HG03139 (cell line): Measurements from ENCODE around the gene NTM.
"Not testable (repeated sequence)": the region's sequence is repeated elsewhere in the genome, so short reads cannot be mapped to it uniquely, and the experiment has no call there.

Experiments used
- ATAC-seq: cut with Tn5 transposase; IDR thresholded peaks from one replicate; pipeline ENCODE4 v1.9.1; 2021; ENCODE audit not compliant: unreplicated experiment

NTM gene

DNA sequence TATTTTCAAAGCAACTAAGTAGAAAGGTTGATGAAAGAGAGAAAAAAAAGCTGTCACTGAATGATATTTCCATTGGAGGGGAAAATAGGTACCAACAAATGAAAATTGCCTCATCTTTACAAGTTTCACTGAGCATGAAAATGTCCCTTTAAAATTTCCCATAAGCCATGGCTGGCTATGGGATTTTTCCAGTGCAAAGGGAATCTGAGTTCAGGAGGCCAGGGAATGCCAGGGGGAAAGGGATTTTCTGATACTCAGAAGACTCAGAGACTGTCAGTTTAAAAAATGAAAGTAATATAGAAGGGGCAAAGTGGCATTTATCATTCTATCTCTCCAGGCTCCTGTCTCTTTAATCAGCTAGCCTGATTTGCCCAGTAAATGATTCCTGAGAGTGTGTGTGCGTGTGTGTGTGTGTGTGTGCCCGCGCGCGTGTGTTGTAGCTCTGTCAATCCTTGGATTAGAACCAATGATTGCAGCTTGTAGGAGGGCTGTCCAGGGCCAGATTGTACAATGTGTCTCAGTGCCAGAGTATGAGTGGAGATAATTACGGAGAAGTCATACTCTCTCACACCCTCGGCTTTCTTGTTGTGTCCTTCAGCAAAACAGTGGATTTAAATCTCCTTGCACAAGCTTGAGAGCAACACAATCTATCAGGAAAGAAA, at the start of gene NTM:
Gene NTM (plus strand): TSS at position 526 of the 662 bp plus-strand sequence.
- ATAC-seq = no peak

DNA sequence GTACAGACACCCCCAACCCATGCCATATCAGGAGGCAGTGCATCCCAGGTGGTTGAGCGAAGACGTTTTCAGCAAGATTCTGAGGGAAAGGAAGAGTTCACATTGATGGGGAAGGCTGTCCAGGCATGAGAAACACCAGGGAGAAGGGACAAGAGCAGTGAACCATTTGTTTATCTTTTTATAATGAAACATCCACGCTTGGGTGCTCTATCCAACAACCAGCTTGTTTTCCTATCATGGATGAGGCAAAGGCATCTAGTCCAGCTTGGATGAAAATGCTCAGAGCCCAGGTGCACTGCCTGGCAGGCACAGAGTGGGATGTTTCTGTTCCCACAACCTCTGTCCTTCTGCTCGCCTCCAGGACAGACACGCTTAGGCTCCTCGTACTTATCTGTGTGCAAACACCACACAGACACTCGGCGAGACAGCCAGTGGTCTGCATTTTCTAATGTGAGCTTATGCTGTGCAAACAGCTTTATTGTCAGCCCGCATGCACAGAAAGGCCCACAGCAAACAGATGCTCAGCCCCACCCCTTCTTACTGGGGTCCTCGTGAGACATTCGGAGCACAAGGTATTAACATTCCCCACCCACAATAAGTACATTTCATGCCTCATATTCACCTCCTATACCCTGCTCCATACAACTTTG, 45.4 kb upstream of the NTM start:
- ATAC-seq = no peak

DNA sequence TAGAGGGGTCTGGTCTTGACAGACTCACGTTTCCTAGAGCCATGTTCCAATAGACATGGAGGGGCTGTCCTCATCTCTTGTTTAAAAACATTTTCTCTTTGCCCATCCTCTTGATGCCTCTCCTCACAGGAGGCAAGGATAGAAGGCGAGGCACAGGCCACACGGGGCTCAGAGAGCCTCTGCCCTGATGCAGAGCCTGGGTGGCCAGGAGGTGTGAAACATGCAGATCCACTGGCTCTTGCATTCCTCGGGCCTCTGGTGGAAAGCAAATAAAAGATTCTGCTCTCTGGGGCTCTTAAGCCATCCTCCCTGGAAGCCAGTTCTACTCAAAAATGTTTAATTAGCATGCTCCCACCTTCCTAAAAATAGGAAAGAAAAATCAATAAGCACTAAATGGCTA, 43.6 kb upstream of the NTM start:
- no peak for ATAC-seq

DNA sequence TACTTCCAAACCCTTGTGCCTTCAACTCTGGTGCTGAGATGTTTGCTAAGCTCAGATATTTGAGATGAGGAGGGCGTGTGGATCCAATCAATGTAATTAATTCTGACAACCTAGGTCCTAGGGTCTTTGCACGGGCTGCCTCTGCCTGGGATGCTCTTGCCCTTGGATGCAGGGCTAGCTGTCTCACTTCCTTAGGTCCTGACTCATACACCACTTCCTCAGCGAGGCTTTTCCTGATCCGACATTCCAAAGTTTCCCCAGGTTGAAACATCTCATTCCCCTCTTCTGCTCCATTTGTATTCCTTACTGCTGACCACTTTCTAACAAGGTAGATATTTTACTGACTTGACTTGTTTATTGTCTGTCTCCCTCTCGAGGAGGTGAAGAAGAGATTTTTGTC, 43.0 kb upstream of the NTM start:
- no peak for ATAC-seq

GRCh38 chr11:131328843-131329242, 41.6 kb upstream of the NTM start:
- ATAC-seq = no peak

GRCh38 chr11:131331010-131331409, 39.4 kb upstream of the NTM start:
- no peak for ATAC-seq

- no peak for ATAC-seq
Observed at GRCh38 chr11:131331546-131331945, 38.9 kb upstream of the NTM start.

GRCh38 chr11:131334601-131335000, 35.8 kb upstream of the NTM start:
- no peak for ATAC-seq

DNA sequence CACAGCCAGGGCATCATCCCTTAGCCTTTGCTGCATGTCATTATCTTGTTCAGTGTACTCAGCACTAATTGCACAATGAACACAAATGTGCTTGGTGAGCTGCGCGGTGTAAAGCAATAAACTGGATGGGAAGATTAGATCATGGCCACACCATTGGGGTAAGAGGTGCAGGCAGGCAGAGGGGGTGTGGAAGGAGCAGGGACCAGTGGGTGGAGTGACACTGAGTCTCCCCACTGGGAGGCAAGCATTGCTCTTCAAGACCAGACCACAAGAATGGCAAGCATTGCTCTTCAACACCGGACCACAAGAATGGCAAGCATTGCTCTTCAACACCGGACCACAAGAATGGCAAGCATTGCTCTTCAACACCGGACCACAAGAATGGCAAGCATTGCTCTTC, 28.5 kb upstream of the NTM start:
- ATAC-seq = not testable (repeated sequence)

GRCh38 chr11:131342442-131342841, 28.0 kb upstream of the NTM start:
- not testable (repeated sequence) for ATAC-seq

DNA sequence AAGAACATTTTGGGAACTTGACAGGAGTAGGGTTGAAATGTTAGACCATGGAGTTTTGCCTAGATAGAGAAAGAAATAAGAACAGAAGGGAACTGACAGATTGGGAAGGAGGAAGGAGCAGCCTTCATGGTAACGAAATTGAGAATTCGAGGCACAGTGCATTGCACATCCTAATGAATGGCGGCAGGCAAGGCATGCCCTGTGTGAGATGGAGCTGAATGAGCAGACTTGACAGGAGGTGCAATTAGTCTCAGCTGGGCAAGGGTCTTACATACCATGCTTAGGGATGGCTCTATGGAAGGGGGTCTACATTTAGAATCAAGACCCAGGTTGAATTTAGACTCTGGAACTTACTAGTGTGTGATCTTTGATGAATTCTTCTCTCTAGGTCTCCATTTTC, 25.0 kb upstream of the NTM start:
- ATAC-seq = no peak

DNA sequence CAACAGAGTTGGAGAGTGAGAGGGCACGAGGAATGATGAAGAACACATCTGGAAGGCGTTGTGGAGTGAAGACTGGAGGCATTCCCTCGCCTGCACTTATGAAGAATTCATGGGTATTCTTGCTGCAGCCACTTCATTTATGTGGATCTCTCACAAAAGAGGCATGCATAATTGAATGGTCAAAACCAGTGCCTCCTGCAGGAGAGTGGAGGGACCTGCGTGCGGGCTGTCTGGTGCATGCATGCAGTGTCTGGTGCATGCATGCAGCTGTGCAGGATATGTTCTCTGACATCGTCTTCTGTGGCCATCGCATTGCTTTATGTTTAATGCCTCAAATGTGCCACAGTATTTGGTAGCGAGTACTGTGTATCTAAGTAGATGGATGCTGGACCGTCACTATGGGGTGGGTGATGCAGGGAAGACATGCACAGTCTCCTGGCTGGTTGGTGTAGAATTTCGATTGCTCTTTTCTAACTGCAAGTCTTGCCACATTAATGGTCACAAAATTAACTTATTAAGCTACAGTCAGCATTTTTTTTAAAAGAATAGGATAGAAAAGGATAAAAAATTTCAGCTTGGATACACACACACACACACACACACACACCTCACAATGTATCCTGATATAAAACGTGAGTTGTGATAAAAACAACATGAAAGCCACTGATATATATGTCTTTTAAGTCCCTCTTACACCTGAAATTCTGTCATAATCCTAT, 20.9 kb upstream of the NTM start:
- no peak for ATAC-seq

DNA sequence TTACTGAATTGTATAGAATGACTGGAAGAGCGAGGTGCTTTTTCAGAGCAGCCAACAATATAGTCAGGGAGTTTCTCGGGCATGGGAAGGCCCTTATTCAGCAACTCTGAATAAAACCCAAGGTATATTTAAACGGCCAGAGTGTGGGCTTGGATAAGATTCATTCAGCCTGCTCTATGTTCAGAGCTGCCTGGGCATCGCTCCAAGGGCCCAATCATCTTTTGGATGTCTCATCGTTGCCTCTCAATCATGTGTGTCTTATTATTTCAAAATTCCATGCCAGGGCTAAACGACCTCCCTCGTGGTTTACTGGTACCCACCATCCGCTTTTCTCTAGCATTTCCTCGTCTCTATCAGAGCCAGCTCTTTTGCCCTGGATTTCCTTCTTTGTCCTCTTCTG, 19.5 kb upstream of the NTM start:
- no peak for ATAC-seq

DNA sequence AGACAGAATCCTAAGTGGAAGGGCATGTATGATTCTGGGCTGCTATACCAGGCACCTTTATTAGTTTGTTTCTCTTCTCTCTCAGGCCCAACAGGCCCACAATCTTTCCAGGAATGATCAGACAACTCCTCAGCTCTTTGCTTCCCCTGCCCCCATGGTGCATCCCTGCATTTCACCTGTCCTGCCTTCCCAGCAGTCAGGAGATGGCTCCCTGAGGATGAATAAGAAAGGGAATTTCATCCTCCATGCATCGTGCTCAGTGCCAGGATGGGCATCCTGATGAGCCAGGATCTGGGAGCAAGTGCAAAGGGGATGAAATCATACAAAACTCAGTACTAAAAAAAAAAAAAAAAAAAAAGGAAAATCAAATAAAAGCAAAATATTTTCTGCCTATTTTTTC, 18.6 kb upstream of the NTM start:
- no peak for ATAC-seq

- no peak for ATAC-seq
Observed at GRCh38 chr11:131353766-131354165, 16.6 kb upstream of the NTM start.

DNA sequence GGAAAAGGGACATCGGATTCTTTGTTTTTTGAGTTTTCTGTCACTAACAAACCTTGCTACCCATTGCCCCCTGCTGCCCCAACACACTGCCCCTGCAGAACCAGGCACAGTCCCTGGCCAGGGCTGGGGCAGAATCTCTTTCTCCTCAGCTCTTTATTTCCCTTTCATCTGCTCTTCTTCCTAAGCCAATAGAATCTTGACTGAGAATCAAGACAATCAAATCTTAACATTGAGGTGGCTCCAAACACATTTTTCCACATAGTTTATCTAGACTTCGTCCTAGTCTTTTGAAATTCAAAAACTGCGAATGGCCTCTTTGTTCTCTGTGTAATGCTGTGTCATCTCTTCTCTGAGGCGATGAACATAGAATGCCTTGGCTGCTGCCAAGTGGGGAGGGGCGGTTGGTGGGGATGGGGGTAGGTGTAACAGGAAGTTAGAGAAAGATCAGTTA, 16.1 kb upstream of the NTM start:
- ATAC-seq = no peak

DNA sequence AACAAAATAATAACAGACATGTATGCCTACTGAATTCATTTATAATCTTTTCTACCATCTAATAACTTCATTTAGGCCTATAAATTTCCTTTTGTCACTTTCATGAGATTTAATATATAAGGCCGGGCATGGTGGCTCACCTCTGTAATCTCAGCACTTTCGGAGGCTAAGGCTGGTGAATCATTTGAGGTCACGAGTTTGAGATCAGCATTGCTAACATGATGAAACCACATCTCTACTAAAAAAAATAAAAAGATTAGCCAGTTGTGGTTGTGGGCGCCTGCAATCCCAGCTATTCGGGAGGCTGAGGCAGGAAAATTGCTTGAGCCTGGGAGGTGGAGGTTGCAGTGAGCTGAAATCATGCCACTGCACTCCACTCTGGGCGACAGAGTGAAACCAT, 14.2 kb upstream of the NTM start:
- no peak for ATAC-seq

- no peak for ATAC-seq
Observed at GRCh38 chr11:131365329-131365930, 5.0 kb upstream of the NTM start.

DNA sequence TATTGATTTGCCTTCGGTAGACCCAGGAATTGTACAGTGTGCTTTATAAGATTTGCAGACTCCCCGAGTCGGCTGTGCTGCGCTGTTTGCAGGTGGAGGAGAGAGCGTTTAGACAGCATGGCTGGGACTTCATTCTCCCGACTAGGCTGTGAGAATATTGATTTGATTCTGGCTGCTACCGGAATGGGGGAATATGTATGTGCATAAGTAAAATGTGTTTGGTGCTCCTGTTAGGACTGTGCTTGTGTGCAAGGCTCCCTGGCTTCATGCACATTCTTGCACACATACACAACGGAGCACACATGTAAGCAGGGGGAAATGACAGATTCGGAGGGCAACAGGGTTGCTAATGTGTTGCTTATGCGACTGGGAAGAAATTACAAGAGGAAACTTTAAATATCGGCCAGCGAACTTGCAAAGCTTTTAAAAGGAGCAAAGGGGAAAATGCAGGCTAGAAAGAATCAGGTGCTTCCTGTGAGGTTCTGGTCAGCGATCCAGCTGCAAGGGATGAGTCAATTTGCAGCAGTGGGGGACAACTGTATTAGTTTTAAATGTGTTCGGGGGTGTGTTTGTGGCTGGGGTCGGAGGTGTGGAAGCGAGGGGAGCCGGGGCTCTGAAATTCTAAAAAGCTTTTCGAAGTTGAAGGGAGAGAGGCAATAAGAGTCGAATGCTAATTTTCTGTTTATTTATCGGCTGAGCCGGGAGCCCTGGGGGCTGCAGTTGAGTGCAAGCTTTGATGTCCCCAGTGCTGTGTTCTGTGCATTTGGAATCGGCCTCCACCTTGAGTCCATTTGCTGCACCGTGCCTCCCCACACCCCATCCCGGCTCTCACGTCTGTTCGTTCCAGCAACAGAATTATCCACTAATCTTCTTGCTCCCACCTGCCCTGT, 731 bp downstream of the NTM start:
- no peak for ATAC-seq

GRCh38 chr11:131371791-131372104, 1.3 kb downstream of the NTM start:
- ATAC-seq = no peak
